GM19025 (cell line): ENCODE measurements around the gene BIN1.

Experiments used
- ATAC-seq: cut with Tn5 transposase; IDR thresholded peaks from one replicate; pipeline ENCODE4 v1.9.1; 2021; ENCODE audit warnings: mild to moderate bottlenecking, low read depth, moderate library complexity; ENCODE audit not compliant: unreplicated experiment

BIN1 gene

DNA sequence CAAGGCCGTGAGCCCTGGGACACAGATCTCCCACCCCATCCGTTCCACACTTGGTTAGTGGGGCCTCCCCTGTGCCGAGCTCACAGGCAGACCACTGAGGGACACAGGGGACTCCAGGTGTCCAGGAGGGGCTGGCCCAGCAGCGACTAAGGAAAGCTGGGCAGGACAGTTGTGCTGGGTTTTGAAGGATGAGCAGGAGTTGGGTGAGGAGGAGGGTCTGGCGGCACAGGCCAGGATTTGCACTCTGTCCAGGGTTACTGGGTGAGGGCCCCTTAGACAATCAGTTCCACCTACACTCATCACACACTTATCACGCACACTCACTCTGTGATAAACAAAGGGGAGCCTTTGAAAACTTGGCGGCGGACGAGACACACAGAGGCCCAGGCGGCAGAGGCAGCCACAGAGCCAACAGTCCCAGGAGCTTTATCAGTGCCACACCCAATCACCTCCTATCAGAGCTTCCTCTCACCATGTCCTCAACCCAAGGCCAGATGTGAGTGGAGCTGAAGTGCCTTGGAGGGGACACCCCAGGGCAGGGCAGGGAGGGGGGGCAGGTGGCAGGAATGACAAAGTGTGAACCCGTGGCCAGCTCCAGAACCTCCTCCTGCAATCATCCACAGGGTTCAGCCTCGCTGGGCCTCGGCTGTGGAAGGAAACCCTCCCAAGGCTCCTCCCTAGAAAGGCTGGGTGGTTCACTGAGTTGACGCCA lies 26.6 kb downstream of the BIN1 start:
- peak; percentile 14 for ATAC-seq

DNA sequence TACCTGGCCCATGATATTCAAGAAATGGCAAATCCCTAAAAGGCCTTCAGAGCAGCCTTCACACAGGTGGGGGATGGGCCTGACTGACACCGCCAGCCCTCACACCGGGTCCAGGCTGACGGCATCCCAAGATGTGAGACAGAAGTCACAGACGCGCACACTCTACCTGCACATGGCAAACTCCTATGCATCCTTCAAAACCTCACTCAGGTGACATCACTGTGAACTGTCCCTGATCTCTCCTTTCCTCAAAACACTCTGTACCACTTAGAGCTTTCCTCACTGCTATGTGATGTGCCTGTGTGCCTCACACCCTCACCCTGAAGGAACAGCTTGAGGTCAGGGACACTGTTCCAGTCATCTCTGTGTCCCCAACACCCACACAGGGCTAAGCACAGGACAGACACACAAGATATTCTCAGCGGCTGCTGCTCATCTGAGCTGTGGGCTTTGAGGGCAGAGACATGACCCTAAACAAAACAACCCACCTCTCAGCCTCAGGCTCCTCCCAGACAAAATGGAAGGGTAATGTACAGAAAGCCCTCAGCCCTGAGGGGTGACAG lies 27.5 kb downstream of the BIN1 start:
- no peak for ATAC-seq

DNA sequence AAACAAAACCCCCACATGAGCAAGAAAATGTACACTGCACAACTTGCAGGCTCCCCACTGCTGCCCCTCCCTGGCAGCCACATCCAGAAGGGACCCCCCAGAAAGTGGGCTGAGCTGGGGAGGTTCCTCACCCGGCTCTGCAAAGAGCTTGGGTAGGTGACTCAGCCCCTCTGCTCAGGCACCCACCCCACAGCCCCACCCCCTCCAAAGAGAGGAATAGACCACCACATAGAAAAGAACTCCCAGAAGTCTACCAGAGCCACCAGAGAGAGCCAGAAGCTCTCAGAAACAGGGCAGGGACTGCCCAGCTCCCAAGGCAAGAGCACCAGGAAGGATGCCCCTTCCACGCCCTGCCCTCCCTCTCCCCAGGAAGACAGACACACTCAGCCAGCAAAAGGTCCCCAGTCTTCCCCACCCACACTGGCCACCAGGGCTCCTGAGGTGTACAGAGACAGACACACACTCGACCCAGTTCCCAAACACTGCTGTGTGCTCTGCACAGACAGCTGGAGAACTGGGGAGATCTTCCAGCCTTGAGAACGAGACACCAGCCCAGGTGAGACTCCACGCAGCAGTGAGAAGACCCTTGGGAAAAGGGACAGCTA lies 28.2 kb downstream of the BIN1 start:
- ATAC-seq: no peak

DNA sequence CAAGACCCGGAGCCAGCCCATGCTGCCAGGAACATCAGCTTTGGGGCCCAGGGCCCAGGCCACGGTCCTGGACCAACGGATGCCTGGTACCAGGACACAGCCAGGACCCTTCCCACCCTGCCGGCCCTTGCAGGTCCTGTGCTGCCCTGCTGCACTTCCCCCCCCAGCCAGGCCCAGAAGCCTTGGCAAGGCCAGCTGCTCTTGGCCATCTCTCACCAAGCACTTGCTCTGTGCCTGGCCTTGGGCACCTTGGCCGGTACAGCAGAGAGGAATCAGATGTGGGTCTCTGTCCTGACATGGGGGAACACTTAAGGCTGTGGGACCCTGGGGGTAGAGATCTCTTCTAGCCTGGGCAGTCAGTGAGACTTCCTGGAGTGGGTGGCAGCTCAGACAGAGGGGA lies 28.9 kb downstream of the BIN1 start:
- no peak for ATAC-seq

DNA sequence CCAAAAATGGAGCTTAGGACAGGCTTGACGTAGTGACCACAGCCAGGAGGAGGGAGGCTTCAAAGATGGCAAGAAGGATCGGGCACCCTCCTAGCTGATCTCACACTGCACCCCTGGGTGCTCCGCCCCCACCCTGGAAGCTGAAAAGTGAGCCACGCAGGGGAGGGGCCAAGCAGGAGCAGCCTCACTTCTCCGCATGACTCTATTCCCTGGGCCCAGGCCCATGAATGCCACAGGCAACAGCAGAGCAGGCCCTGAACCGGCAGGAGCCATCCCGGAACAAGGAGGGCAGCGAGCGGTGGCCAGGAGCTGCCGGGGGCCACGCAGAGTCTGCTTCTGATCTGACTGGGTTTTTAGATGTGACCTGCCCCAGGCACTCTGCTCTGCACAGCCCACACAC lies 30.0 kb downstream of the BIN1 start:
- no peak for ATAC-seq

DNA sequence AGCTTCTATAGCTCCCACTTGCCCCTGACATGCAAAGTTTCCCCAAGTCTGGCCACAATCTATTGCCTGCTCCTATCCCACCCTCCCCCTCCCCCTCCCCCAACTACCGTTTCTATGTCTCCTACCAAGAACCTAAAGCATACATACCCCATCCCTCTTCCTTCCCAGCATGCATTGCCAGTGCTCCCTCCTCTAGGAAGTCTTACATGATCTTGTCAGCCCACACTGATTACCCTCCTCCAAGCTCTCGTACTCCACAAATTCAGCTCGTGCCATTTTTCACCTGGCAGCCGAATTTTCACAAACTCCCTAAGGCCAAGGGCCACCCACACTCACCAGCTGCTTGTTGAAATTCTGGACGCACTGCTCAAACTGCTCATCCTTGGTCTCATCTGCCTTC lies 30.7 kb downstream of the BIN1 start:
- ATAC-seq: no peak

DNA sequence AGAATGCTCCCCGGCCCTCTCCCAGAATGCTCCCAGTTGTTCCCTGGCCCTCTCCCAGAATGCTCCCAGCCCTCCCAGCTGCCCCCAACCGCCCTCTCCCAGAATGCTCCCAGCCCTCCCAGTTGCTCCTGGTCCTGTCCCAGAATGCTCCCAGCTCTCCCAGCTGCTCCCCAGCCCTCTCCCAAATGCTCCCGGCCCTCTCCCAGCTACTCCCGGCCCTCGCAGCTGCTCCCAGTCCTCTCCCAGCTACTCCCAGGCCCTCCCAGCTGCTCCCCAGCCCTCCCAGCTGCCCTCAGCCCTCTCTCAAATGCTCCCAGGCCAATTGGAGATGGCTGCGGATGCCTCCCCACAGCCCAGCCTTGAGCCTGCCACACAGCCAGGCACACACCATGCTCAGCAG lies 31.1 kb downstream of the BIN1 start:
- ATAC-seq: no peak

DNA sequence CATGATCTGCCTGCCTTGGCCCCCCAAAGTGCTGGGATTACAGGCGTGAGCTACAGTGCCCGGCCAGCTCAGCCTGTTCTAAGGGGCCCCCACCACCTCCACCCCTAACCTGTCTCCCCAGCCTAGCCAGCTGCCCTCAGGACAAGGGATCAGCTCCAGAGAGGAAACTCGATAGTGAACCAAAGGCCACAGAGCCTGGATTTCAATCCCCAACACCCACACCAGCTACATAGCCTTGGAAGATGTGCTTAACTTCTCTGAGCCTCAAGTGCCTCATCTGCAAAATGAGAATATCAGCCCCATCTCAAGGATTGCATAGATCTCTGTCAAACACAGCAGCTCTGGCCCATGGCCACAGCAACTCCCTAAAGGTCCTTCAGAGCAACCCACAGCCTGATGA lies 32.0 kb downstream of the BIN1 start:
- no peak for ATAC-seq

DNA sequence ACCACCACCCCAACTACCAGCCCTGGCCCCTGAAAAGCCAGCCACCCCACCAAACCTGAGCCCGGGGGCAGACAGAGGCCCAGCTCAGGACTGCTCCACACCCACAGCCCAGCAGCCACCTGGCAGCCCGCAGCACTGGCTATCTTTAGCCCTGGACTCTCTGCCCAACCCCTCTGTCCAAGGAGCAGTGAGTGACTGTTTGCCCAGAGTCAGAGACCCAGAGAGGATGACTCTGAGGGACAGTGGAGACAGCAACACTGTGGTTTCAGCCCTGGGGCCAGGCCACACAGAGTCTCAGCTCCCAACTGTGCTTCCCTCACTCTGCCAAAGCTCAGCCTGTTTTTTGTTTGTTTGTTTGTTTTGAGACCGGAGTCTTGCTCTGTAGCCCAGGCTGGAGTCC lies 32.6 kb downstream of the BIN1 start:
- no peak for ATAC-seq

DNA sequence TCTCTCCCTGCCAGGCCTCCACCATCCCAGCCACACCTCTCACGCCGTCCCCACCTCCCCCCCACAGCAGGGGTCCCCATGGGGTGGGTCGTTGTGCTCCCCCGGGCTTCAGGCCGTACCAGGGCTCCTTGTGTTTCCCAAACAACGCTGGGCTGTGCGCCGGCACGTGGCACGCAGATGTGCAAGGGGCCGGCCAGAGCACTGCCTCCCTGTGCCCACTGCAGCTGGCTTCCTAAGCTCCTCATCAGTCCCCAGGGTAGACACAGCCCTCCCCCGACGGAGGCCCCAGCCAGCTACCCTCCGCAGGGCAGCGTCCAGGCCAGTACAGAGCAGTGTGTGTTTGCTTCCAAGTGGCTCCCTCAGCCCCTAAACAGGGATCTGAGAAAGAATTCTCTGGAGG lies 34.0 kb downstream of the BIN1 start:
- ATAC-seq: no peak

DNA sequence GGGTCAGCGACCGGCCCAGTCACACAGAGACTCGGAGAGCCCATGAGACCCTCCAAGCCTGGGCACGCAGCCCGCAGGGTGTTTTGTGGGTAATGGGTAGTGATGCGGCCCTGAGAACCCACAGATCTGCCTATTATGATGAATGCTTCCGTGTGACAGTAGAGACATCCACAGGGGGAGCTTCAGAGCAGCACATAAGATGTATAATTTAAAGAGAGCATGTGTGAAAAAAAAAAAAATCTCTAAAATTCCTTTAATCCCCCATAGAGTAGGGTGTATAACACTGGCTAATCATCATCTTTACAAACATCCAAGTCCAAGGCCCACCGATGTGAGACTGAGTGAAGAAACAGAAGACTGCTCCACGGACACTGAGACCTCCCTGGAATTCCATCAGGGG lies 34.6 kb downstream of the BIN1 start:
- no peak for ATAC-seq

DNA sequence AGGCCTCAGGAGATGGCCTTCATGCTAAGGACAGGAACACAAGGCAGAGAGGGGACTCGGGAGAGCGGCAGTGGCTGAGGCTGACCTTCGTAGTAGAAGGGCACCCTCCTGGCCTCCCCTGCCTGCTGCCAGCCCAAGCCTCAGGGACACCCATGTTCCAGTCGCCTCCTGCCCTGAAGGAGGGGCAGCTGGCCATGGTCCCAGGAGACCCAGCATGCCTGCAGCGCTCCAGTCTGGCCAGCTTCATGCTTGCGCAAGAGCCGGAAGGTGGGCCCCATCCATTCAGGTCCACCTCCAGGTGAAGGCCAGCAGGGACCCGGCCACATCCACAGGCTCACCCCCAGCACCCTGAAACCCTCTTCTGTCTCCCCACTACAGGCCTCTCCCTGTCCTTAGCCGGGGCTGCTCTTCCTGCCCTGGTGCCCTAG lies 35.0 kb downstream of the BIN1 start:
- no peak for ATAC-seq

DNA sequence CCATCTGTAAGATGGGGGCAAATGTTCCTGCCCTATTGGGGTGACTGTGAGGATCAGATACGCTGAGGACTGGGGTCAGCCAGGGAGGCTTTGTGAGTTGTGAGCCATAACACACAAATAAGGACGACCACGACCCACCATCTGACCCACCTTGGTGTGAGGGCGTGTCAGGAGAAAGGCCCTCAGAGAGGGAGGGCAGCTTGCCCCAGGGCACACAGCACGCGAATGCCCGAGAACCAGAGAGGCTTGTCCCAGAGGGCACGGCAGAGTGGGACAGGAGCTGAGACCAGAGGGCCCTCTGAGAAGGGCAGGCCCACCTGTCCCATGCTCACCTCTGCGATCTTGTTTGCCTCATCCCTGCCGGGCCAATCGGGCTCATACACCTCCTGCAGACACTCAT lies 36.7 kb downstream of the BIN1 start:
- no peak for ATAC-seq

DNA sequence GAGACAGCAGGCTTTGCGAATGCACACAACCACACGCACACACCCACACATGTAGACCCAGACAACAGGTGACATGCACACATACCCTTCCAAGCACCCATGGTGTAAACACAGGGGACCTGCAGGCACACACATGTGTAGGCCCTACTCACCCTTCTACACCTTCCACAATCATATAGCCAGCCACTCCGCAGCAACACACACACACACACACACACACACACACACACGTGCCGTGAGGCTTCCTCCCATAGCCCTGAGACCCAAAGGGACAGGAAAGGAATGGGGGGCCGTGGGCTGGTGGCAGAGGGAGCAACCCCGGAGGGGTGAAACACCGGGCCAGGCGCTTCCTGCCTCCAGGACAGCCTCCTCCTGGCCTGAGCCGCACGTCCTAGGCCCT lies 37.4 kb downstream of the BIN1 start:
- no peak for ATAC-seq

DNA sequence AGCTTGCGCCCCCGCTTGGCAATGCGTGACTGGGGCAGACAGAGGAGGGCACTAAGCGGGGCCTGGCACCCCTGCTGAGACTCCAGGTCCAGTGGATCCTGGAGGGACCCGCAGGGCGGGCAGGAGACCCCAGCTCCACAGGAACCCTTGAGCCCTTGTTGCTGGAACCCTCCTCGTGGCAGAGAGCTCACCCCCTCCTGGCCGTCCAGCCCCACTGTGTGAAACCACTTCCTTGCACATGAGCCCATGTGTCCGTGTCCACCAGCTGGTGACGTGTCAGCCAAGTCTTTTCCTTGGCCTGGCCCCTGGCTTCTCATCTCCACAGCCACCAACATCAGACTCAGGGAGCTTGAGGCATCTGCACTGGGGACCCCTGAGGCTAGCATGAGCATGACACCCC lies 38.0 kb downstream of the BIN1 start:
- no peak for ATAC-seq

DNA sequence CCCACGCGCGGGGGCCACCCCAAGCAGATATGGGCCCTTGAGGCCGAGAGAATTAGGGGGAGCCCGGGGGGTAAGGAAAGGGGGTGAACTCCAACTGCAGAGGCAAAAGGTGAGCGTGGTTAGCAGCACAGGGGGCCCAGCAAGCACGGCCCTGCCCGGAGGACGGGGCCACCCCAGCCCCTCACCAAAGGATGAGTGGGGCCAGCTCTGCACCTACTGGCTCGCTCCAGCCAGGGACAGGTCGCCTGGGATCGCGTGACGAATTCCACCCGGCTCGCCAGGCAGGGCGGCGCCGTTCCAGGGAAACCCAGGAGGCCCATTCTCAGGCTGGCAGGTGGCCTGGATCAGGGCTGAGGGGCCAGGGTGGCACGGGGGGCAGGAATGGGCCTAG lies 38.6 kb downstream of the BIN1 start:
- no peak for ATAC-seq

DNA sequence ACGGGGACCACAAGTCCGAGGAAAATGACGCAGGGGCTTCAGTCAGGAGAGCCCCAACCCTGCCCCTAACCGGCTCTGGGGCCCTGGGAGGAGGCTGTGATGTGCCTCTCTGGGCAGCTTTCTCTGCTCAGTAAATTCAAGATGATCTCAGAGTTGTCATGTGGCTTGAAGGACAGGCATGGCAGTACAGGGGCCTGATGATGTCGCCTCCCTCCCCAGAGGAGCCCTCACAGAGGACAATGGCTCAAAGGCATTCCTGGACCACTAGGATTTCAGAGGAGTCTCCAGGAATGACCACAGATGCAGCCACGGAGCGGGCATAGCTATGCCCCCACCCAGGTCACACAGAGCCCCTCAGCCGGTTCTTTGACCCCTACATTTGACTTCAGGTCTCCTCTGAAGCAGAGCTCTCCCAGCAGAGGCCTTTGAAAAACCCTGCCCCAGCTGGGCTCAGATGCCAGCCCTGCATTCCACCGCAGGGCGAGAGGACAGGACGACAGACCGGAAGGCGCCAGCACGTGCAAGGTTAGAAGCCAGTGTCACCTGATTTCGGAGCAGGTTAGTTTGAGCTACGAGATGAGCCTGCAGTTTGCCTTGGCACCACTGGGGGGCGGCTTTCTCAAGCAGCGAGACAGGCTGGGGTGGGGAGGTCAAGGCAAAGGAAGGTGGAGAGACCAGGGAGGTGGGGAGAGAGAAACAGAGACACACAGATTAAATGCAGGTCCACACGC lies 39.2 kb downstream of the BIN1 start:
- ATAC-seq: no peak

DNA sequence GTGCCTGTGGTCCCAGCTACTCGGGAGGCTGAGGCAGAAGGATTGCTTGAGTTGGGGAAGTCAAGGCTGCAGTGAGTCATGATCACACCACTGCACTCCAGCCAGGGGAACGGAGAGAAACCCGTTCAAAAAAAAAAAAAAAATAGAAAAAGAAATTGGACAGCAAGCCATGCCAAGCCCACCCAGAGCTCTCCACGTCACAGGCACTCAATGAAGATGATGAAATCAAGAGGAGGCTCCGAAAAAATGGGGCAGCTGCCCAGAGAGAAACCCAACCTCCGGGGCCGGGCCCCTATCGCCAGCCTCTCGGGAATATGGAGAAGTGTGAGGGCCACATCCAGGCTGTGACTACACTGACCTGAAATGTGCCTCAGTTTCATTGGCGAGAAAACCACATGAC lies 40.0 kb downstream of the BIN1 start:
- no peak for ATAC-seq

DNA sequence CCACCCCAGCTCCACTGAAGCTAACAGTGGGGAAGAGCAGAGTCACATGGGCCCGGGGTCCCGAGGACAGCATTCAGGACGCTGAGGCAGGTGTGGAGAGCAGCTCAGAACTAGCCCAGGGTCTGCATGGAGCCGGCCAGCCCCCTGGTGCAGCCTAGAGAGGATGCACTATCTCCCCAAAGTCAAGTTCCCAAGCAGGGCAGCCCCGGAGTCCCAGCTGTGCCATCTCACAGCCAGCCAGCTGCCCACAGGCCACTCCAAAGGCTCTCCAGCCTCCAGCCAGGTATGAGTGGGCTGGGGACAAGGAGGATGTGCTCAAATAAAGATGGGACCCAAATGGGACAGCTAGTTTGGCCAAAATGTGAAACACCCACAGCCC lies 41.0 kb downstream of the BIN1 start:
- no peak for ATAC-seq

DNA sequence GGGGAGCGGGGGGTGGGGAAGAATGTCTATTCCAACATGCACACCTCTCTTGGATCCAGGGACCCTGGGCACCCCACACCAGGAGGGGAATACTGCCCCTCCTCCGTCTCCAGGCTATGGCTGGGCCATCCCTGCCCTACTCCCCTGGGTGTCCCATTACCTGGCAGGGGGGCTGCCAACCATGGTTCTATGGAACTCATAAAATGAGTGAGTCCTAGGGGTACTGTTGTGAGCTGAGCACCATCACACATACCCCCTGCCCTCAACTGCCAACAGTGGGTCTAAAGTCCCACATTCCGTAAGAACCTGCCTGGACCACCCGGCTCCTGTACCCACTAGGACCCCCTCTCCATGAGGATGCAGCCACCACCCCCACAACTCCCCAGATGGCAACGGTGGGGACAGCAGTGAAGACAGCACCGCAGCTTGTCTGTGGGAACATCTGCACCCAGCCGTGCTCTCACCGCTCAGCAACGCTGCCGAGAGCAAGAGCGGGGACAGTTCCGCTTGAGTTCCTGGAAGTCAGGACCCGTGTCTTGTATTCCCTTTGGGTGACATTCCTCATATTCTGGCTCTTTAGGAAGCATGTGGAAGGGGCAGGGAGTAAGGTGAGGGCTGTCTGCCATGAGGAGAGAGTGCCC lies 41.5 kb downstream of the BIN1 start:
- no peak for ATAC-seq

DNA sequence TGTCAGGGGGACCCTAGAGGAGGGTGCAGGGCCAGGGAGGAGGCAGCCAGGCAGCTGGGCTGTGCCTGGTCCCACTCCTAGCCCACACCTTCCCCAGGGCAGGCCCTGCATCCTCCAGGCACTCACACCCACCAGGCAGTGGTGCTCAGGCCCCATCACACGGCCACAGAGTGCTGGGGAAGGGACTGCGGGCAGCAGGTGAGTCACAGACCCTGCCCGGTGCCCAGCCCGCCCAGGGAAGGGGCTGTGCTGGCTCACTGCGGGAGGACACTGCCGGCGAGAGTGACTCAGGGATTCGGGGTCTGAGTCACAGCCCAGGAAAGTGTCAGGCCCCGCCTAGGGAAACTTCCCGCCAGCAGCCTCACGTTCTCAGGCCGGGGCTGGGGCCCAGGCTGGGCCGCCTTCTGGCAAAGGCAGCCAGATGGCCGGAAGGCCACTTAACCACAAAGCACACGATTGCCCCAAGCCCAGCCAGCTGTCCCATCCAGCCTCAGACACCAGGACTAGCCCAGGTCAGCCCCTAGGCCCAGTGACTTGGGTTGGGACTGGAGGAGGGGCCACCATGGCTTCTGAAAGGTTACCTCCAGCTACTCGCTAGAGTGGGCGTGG lies 42.2 kb downstream of the BIN1 start:
- peak; percentile 91 for ATAC-seq
